ENCODE measurements around the gene RAVER2.

The RAVER2 gene

DNA sequence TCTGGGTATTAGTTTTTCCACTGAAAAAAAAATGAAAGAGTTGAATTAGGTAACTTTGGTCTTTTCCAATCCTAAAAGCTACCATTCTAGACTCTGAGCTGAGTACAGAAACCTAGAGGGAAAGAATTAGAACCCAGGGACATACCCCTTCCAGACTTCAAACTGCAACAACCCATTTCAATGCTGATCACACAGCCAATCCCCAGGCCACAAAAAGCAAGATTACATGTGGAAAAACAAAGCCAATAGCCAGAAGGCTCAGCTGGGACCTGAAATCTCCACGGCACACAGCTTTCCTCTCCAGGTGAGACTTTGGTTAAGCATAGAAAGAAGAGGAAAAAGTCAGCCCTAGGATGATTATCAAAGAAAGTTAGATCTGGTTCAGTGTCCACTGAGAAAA, 132.7 kb downstream of the RAVER2 start:
- DNase-seq (ENCODE audit: low spot score) = no peak

GRCh38 chr1:64878090-64878489, 133.2 kb downstream of the RAVER2 start:
- no peak for DNase-seq (ENCODE audit: low spot score)

GRCh38 chr1:64878931-64879611, 134.2 kb downstream of the RAVER2 start:
- DNase-seq (ENCODE audit: low spot score) = no peak

- no peak for DNase-seq (ENCODE audit: low spot score)
These were observed 135.6 kb downstream of the RAVER2 start for GRCh38 chr1:64880449-64880848.

DNA sequence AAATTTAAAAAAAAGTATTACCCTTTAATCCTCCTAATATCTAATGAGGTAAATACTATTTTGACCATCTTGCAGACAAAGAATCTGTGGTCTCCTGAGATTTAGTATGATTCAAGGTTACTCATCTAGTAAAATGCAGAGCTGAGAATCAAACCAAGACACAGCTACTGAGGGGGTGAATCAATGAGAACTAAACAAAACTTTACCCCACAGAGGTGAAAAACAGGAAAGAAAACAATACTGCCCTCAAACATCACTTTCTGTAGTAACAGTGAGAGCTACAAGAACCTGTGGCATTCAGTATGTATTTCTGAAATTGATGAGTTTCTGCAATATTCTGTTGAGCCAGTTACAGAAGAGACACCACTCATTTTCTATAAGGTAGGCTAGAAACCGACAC, 136.4 kb downstream of the RAVER2 start:
- DNase-seq (ENCODE audit: low spot score) = no peak

Measured in NAMALWA (cell line).